ENCODE results near the gene SERPINB1.

SERPINB1 gene

DNA sequence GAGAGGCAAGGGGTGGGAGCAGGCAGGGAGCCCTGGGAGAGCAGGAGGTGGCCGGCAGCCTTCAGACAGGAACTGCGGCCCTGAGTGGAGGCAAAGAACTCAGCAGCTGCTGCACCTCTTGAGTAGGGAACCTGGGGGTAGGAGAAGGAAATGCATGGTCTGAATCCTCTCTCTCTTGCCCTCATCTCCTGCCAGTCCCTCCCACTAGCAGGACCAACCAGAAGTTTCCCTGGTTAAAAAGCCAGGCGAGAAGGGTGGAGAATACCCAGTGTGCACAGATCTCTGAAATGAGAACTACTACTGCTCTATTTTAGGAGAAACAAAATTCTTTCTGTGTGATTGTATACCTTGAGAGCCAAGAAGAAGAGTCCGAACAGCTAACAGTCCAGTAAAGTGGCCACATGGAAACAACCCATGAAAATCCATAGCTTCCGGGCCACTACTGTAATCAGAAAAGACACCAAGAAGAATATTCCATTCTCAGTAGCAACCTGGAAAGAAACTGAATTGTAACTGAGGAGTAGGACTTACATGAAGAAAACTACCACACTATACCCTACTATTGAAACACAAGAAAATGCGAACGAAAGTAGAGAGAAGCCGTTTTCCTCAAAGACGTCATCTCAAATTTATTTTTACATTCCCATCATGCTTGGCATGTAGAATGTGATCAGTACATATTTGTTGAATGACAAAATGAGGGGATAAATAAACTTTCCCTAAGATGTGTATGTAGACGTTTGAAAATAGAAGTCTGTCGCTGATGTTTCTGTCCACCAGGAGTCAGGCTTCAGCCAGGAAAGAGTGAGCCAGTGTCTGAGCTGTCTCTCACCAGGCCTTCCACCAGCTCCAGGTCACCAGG is 50.8 kb downstream of the SERPINB1 start:
- H3K27me3 ChIP-seq = no peaks in the 10 kb centered on the region
- peak overlapping the region; percentile 31 to 33 for H3K4me3 ChIP-seq
- DNase-seq = peak; percentile 76 to 84
- intact Hi-C loops (cut with DNase I; ENCODE audit: low total_unique reads) = loop anchor here (5.0 kb wide), 2 partner anchors 51 to 141 kb away; partner anchors contain the start of gene SERPINB1
- peak overlapping the region; percentile 77 to 82 for H3K27ac ChIP-seq
- H3K9me3 ChIP-seq = no peaks in the 10 kb centered on the region
- H3K36me3 ChIP-seq = peaks cover 0 to 9% (median 0%) of the 10 kb centered on the region in 3 donors
- peaks cover 0 to 50% (median 24%) of the 10 kb centered on the region in 4 donors for H3K4me1 ChIP-seq
- TF ChIP-seq, protein P1, sequence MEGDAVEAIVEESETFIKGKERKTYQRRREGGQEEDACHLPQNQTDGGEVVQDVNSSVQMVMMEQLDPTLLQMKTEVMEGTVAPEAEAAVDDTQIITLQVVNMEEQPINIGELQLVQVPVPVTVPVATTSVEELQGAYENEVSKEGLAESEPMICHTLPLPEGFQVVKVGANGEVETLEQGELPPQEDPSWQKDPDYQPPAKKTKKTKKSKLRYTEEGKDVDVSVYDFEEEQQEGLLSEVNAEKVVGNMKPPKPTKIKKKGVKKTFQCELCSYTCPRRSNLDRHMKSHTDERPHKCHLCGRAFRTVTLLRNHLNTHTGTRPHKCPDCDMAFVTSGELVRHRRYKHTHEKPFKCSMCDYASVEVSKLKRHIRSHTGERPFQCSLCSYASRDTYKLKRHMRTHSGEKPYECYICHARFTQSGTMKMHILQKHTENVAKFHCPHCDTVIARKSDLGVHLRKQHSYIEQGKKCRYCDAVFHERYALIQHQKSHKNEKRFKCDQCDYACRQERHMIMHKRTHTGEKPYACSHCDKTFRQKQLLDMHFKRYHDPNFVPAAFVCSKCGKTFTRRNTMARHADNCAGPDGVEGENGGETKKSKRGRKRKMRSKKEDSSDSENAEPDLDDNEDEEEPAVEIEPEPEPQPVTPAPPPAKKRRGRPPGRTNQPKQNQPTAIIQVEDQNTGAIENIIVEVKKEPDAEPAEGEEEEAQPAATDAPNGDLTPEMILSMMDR (IDR thresholded peaks at IDR 0.05) = peak; percentile 76 to 89

DNA sequence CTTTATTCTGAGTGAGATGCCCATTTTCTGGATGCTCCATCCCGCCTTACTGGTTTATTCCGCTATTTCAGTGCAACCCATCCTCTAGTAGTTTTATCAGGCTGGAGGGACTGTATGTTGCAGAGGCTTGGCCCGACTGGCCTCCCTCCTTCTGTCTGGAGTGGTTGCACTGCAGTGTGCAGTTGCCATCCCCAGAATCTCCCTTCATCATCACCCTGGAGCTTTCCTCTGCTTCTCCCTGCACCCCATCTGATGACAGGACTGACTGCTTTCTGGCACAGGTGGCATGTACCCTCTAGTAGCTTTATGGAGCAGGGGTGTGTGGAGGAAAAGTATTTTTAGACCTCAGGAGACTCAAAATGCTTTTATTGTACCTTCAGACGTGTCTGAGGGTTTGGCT is 55.4 kb downstream of the SERPINB1 start:
- Histone ChIP-seq H3K9me3 (no peaks in the 10 kb centered on the region), H3K4me3 (no peak overlapping the region), H3K27me3 (no peaks in the 10 kb centered on the region), H3K4me1 (peaks cover 0 to 35% (median 11%) of the 10 kb centered on the region in 4 donors), H3K27ac (no peak overlapping the region), H3K36me3 (peaks cover 6 to 40% (median 13%) of the 10 kb centered on the region in 3 donors)
- TF ChIP-seq, protein P1 (IDR thresholded peaks at IDR 0.05) = no peak
- no peak for DNase-seq
- intact Hi-C loops (cut with DNase I; ENCODE audit: low total_unique reads) = no loop called here

- H3K27me3 ChIP-seq = no peaks in the 10 kb centered on the region
- peaks cover 11 to 53% (median 26%) of the 10 kb centered on the region in 3 donors for H3K36me3 ChIP-seq
- DNase-seq = no peak
- H3K27ac ChIP-seq = no peak overlapping the region
- TF ChIP-seq, protein P1 (IDR thresholded peaks at IDR 0.05) = no peak
- H3K4me3 ChIP-seq = no peak overlapping the region
- H3K9me3 ChIP-seq = no peaks in the 10 kb centered on the region
- intact Hi-C loops (cut with DNase I; ENCODE audit: low total_unique reads) = no loop called here
- H3K4me1 ChIP-seq = peaks cover 0 to 23% (median 8%) of the 10 kb centered on the region in 4 donors
Measured at GRCh38 chr6:2784930-2785329, 56.7 kb downstream of the SERPINB1 start.

DNA sequence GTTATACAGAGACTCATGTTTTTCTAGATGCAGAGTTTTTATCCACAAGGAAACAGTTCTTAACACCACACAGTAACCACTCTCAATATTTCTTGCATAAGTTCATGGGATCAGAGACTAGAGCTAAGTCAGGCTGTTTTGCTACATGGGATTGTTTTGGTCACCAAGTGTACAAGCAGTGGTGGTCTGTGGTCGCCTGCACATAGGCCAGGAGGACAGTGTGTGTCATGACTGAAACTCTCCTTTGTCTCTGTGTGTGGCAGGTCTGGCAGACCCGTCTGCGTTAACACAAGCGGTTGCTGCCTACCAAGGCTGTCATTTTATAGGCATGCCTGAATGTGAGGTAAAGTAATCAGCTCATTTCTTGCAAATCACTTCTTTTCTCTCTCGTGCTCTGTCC is 57.6 kb downstream of the SERPINB1 start:
- no peak for DNase-seq
- Histone ChIP-seq H3K27ac (no peak overlapping the region), H3K4me3 (no peak overlapping the region), H3K9me3 (no peaks in the 10 kb centered on the region), H3K27me3 (no peaks in the 10 kb centered on the region), H3K36me3 (peaks cover 16 to 59% (median 35%) of the 10 kb centered on the region in 3 donors), H3K4me1 (peaks cover 0 to 14% (median 6%) of the 10 kb centered on the region in 4 donors)
- intact Hi-C loops (cut with DNase I; ENCODE audit: low total_unique reads) = no loop called here
- TF ChIP-seq, protein P1 (IDR thresholded peaks at IDR 0.05) = no peak

GRCh38 chr6:2783188-2783963 is 58.3 kb downstream of the SERPINB1 start:
- no peak for DNase-seq
- peaks cover 17 to 62% (median 36%) of the 10 kb centered on the region in 3 donors for H3K36me3 ChIP-seq

More at GRCh38 chr6:2783188-2783963, 58.3 kb downstream of the SERPINB1 start:
- Histone ChIP-seq H3K4me1 (peaks cover 0 to 13% (median 6%) of the 10 kb centered on the region in 4 donors), H3K27ac (no peak overlapping the region), H3K27me3 (no peaks in the 10 kb centered on the region), H3K9me3 (no peaks in the 10 kb centered on the region), H3K4me3 (no peak overlapping the region)
- TF ChIP-seq, protein P1 (IDR thresholded peaks at IDR 0.05) = no peak
- intact Hi-C loops (cut with DNase I; ENCODE audit: low total_unique reads) = no loop called here
